DOHH2 (cell line): Measurements from ENCODE around the gene ATG9B.

Source experiments
- H3F3A ChIP-seq: fragments of 200-600 bp; sonication (generic), shearing (Covaris generic); 2 replicates; pipeline ENCODE4 v1.6.0; 2016; ENCODE audit warnings: antibody characterized with exemption, mild to moderate bottlenecking; ENCODE audit not compliant: control insufficient read depth, insufficient read depth
- H3K27ac ChIP-seq: fragments of 200-600 bp; sonication (generic); 2 replicates; pipeline ENCODE4 v1.5.1; 2014; ENCODE audit warnings: low read depth, mild to moderate bottlenecking, low read length, moderate library complexity
- H3K27me3 ChIP-seq: fragments of 200-600 bp; sonication (generic); 2 replicates; pipeline ENCODE4 v1.6.1; 2014; ENCODE audit warnings: mild to moderate bottlenecking, low read length, mixed read lengths; ENCODE audit not compliant: control insufficient read depth
- H3K36me3 ChIP-seq: fragments of 200-600 bp; sonication (generic); 2 replicates; pipeline ENCODE4 v1.6.1; 2014; ENCODE audit warnings: mild to moderate bottlenecking, low read length, moderate library complexity, mixed read lengths; ENCODE audit not compliant: control insufficient read depth
- H3K4me1 ChIP-seq: fragments of 200-600 bp; sonication (generic); 2 replicates; pipeline ENCODE4 v1.6.1; 2014; ENCODE audit warnings: mild to moderate bottlenecking, low read length, mixed read lengths; ENCODE audit not compliant: control insufficient read depth
- H3K4me2 ChIP-seq: fragments of 200-600 bp; sonication (generic); 2 replicates; pipeline ENCODE4 v1.6.0; 2014; ENCODE audit warnings: mild to moderate bottlenecking, low read length, moderate library complexity
- H3K4me3 ChIP-seq: fragments of 200-600 bp; sonication (generic); 2 replicates; pipeline ENCODE4 v1.5.1; 2014; ENCODE audit warnings: mild to moderate bottlenecking, low read length, mixed read lengths
- H3K79me2 ChIP-seq: fragments of 200-600 bp; sonication (generic); 2 replicates; pipeline ENCODE4 v1.6.1; 2014; ENCODE audit warnings: mild to moderate bottlenecking, low read length, mixed read lengths; ENCODE audit not compliant: control insufficient read depth
- H3K9me2 ChIP-seq: fragments of 200-600 bp; sonication (generic); replicated peaks from 2 replicates; pipeline ENCODE4 v1.6.1; 2014; ENCODE audit warnings: mild to moderate bottlenecking, low read length, mixed read lengths; ENCODE audit not compliant: control insufficient read depth
- H3K9me3 ChIP-seq: fragments of 200-600 bp; sonication (generic); 2 replicates; pipeline ENCODE4 v1.6.1; 2014; ENCODE audit warnings: antibody characterized with exemption, low read length, mixed read lengths; ENCODE audit not compliant: control insufficient read depth, insufficient read depth
- H4K20me1 ChIP-seq: fragments of 200-600 bp; sonication (generic); 2 replicates; pipeline ENCODE4 v1.6.0; 2014; ENCODE audit warnings: low read depth, mild to moderate bottlenecking, antibody characterized with exemption, low read length, moderate library complexity; ENCODE audit not compliant: control insufficient read depth, insufficient read depth
- CTCF ChIP-seq: fragments of 200-600 bp; sonication (generic); IDR thresholded peaks from one replicate; pipeline ENCODE4 v1.5.1; 2014; ENCODE audit warnings: antibody characterized with exemption, mild to moderate bottlenecking, low read depth, low read length; ENCODE audit not compliant: poor library complexity, severe bottlenecking
- EZH2phosphoT487 ChIP-seq: fragments of 200-600 bp; sonication (generic); IDR thresholded peaks from 2 replicates; pipeline ENCODE4 v1.6.1; 2017; ENCODE audit warnings: borderline replicate concordance, mild to moderate bottlenecking, antibody characterized with exemption, low read length, moderate library complexity, mixed read lengths

The ATG9B gene

GRCh38 chr7:150997075-150997511 is 27.2 kb downstream of the ATG9B start:
- no peaks in the 10 kb centered on the region for H3K36me3 ChIP-seq

DNA sequence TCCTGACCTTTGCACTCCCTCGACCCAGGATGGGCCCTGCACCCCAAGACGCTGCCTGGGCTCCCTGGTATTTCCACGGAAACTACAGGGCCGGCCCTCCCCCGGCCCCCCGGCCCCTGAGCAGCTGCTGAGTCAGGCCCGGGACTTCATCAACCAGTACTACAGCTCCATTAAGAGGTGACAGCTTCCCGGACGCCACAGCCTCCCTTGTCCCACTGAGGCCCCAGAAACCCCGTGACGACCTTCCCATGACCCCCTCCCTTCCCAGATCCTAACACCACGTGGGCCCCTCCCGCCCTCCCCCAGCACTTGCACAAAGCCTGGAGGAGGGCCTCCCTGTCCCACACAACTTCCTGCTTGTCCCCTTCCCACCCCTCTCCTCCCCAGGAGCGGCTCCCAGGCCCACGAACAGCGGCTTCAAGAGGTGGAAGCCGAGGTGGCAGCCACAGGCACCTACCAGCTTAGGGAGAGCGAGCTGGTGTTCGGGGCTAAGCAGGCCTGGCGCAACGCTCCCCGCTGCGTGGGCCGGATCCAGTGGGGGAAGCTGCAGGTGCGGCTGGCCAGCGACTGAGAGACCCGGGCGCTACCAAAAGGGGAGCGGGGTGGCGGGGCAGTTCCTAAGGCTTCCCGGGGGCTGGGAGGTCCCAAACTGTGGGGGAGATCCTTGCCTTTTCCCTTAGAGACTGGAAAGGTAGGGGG is 27.8 kb downstream of the ATG9B start:
- Histone ChIP-seq H3K4me1 (peaks cover 9% of the 10 kb centered on the region), H4K20me1 (no peaks in the 10 kb centered on the region; the same call in 1 of the 2 replicates), H3K27me3 (peaks cover 5% of the 10 kb centered on the region; the same call in 1 of the 2 replicates), H3K4me3 (no peak overlapping the region), H3F3A (no peaks in the 10 kb centered on the region), H3K9me2 (no peaks in the 10 kb centered on the region), H3K79me2 (no peaks in the 10 kb centered on the region), H3K4me2 (no peak overlapping the region), H3K27ac (no peak overlapping the region), H3K9me3 (no peaks in the 10 kb centered on the region), H3K36me3 (no peaks in the 10 kb centered on the region)
- TF ChIP-seq CTCF (no peak), EZH2phosphoT487 (no peak)

More at GRCh38 chr7:150997075-150997511, 27.2 kb downstream of the ATG9B start:
- H3K4me1 ChIP-seq, result peaks cover 9% of the 10 kb centered on the region
- H3F3A ChIP-seq, result no peaks in the 10 kb centered on the region
- peaks cover 5% of the 10 kb centered on the region; the same call in 1 of the 2 replicates for H3K27me3 ChIP-seq
- no peaks in the 10 kb centered on the region for H3K9me2 ChIP-seq
- no peak overlapping the region for H3K4me3 ChIP-seq
- no peak for TF ChIP-seq EZH2phosphoT487
- TF ChIP-seq CTCF, result no peak
- H3K9me3 ChIP-seq, result no peaks in the 10 kb centered on the region
- H4K20me1 ChIP-seq, result no peaks in the 10 kb centered on the region; the same call in 1 of the 2 replicates
- no peak overlapping the region for H3K4me2 ChIP-seq
- no peak overlapping the region for H3K27ac ChIP-seq
- no peaks in the 10 kb centered on the region for H3K79me2 ChIP-seq

GRCh38 chr7:150994838-150995510 is 29.3 kb downstream of the ATG9B start:
- H4K20me1 ChIP-seq, result no peaks in the 10 kb centered on the region; the same call in 1 of the 2 replicates
- peaks cover 9% of the 10 kb centered on the region for H3K4me1 ChIP-seq
- H3K9me2 ChIP-seq, result no peaks in the 10 kb centered on the region
- no peaks in the 10 kb centered on the region for H3K36me3 ChIP-seq
- TF ChIP-seq CTCF, result no peak
- TF ChIP-seq EZH2phosphoT487, result no peak
- H3K4me3 ChIP-seq, result no peak overlapping the region
- H3K4me2 ChIP-seq, result no peak overlapping the region
- H3K27me3 ChIP-seq, result peaks cover 12% of the 10 kb centered on the region; the same call in 1 of the 2 replicates
- no peaks in the 10 kb centered on the region for H3K9me3 ChIP-seq
- H3F3A ChIP-seq, result no peaks in the 10 kb centered on the region
- no peaks in the 10 kb centered on the region for H3K79me2 ChIP-seq
- H3K27ac ChIP-seq, result no peak overlapping the region
